H1 (cell line): Measurements from ENCODE around the gene SHISA9. TPM values are rescaled to one million over a fixed set of nuclear protein-coding genes. Genes with fewer than 3 reads are reported as not detected.

ENCODE experiments used
- FOSL1 ChIP-seq: IDR thresholded peaks from 2 replicates; pipeline ENCODE4 v1.6.1; 2011; ENCODE audit warnings: mild to moderate bottlenecking, low read depth, low read length, moderate library complexity; ENCODE audit not compliant: insufficient read depth
- SIRT6 ChIP-seq: IDR thresholded peaks from one replicate; pipeline ENCODE4 v1.7.1; 2012; ENCODE audit warnings: low read length, inconsistent platforms
- polyA plus RNA-seq, 7 experiments: library from polyadenylated mRNA; depleted of rRNA in 3 of 7; stranded (reverse) in 5 of 7; unstranded in 2 of 7; fragments of >200 nt in 5 of 7; fragments of 200-250 nt in 2 of 7; gene quantifications; 1 replicate in 5 of 7; 2 replicates in 1 of 7; 4 replicates in 1 of 7; pipeline versions ENCODE4 v1.2.1 to v1.2.3, GENCODE V29; 2011 to 2013; ENCODE audit warnings: missing spikeins in 2 of 7, mixed read lengths in 2 of 7
- total RNA-seq: library from RNA; stranded (reverse); fragmentation: NEBNext Ultra II Directional; extraction: Animal tissue kit (Norgen Biotek cat#: 25700); gene quantifications from 2 replicates; pipeline ENCODE4 v1.2.1, GENCODE V29; 2021

The SHISA9 gene
- total and polyA plus RNA-seq, 2 of the 8 experiments (the other 6 are each of a cell fraction or from before 2014, with no cell fraction given), result 25.6 to 39.8 TPM

DNA sequence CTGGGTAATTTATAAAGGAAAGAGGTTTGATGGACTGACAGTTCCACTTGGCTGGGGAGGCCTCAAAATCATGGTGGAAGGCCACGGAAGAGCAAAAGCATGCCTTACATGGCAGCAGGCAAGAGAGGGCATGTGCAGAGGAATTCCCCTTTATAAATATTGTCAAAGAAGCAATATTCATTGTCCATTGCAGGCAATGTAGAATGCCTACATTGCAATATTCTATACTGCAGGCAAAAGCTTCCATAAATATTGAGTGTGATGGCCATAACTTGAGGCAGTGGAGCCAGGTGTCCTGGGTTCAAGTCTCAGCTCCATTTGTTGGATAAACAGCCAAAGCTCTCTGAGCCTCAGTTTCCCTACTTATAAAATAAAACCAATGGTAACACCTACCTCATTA, 322.3 kb downstream of the SHISA9 start (continued):
- TF ChIP-seq SIRT6, result no peak
- no peak for TF ChIP-seq FOSL1
- TF ChIP-seq, all 59 proteins: peak for 0
